ENCODE measurements around the gene CELSR2.
A peak's percentile ranks its signal among the peaks of the same experiment; 100 is the strongest.

The CELSR2 gene

GRCh38 chr1:109225711-109226445, 23.5 kb upstream of the CELSR2 start:
- H3K36me3 Mint-ChIP-seq (ENCODE audit: low read depth): peaks cover 58% of the 10 kb centered on the region

GRCh38 chr1:109228167-109228566, 21.2 kb upstream of the CELSR2 start:
- H3K4me1 Mint-ChIP-seq: no peaks in the 10 kb centered on the region
- no peak overlapping the region for H3K27ac Mint-ChIP-seq
- no peaks in the 10 kb centered on the region for H3K27me3 Mint-ChIP-seq (ENCODE audit: low read depth)
- H3K4me3 Mint-ChIP-seq: no peak overlapping the region
- H3K36me3 Mint-ChIP-seq (ENCODE audit: low read depth): peaks cover 63% of the 10 kb centered on the region
- no peaks in the 10 kb centered on the region for H3K9me3 Mint-ChIP-seq
- no peak for TF ChIP-seq CTCF (IDR thresholded peaks at IDR 0.05; ENCODE audit: unreplicated experiment in 3 of 3)

More at GRCh38 chr1:109225711-109226445, 23.5 kb upstream of the CELSR2 start:
- H3K4me1 Mint-ChIP-seq: no peaks in the 10 kb centered on the region
- H3K4me3 Mint-ChIP-seq: no peak overlapping the region
- no peaks in the 10 kb centered on the region for H3K27me3 Mint-ChIP-seq (ENCODE audit: low read depth)
- no peaks in the 10 kb centered on the region for H3K9me3 Mint-ChIP-seq
- peak overlapping the region in 1 of 3 experiments; percentile 47 for H3K27ac Mint-ChIP-seq
- TF ChIP-seq CTCF (IDR thresholded peaks at IDR 0.05; ENCODE audit: unreplicated experiment in 3 of 3): no peak

GRCh38 chr1:109229531-109230127, 19.7 kb upstream of the CELSR2 start:
- no peak for TF ChIP-seq CTCF (IDR thresholded peaks at IDR 0.05; ENCODE audit: unreplicated experiment in 3 of 3)
- H3K4me1 Mint-ChIP-seq: no peaks in the 10 kb centered on the region
- H3K36me3 Mint-ChIP-seq (ENCODE audit: low read depth): peaks cover 67% of the 10 kb centered on the region
- H3K27ac Mint-ChIP-seq: peak overlapping the region in 1 of 3 experiments; percentile 65
- H3K9me3 Mint-ChIP-seq: no peaks in the 10 kb centered on the region
- no peak overlapping the region for H3K4me3 Mint-ChIP-seq
- H3K27me3 Mint-ChIP-seq (ENCODE audit: low read depth): no peaks in the 10 kb centered on the region

- no peak overlapping the region for H3K27ac Mint-ChIP-seq
- no peaks in the 10 kb centered on the region for H3K9me3 Mint-ChIP-seq
- no peaks in the 10 kb centered on the region for H3K4me1 Mint-ChIP-seq
- H3K36me3 Mint-ChIP-seq (ENCODE audit: low read depth): peaks cover 72% of the 10 kb centered on the region
- TF ChIP-seq CTCF (IDR thresholded peaks at IDR 0.05; ENCODE audit: unreplicated experiment in 3 of 3): no peak
- H3K27me3 Mint-ChIP-seq (ENCODE audit: low read depth): no peaks in the 10 kb centered on the region
- no peak overlapping the region for H3K4me3 Mint-ChIP-seq
These were observed 18.3 kb upstream of the CELSR2 start for GRCh38 chr1:109231066-109231465.

GRCh38 chr1:109235137-109235536, 14.2 kb upstream of the CELSR2 start:
- Mint-ChIP-seq H3K4me3 (no peak overlapping the region), H3K4me1 (peaks cover 6% of the 10 kb centered on the region), H3K27me3 (ENCODE audit: low read depth) (no peaks in the 10 kb centered on the region), H3K27ac (no peak overlapping the region), H3K36me3 (ENCODE audit: low read depth) (peaks cover 68% of the 10 kb centered on the region), H3K9me3 (no peaks in the 10 kb centered on the region)
- no peak for TF ChIP-seq CTCF (IDR thresholded peaks at IDR 0.05; ENCODE audit: unreplicated experiment in 3 of 3)

GRCh38 chr1:109237512-109237911, 11.8 kb upstream of the CELSR2 start:
- no peak overlapping the region for H3K4me3 Mint-ChIP-seq
- no peak overlapping the region for H3K27ac Mint-ChIP-seq
- H3K9me3 Mint-ChIP-seq: no peaks in the 10 kb centered on the region
- TF ChIP-seq CTCF (IDR thresholded peaks at IDR 0.05; ENCODE audit: unreplicated experiment in 3 of 3): no peak
- H3K4me1 Mint-ChIP-seq: peaks cover 18% of the 10 kb centered on the region
- no peaks in the 10 kb centered on the region for H3K27me3 Mint-ChIP-seq (ENCODE audit: low read depth)
- H3K36me3 Mint-ChIP-seq (ENCODE audit: low read depth): peaks cover 46% of the 10 kb centered on the region
